ENCODE data around the gene TBCEL. TPM values are rescaled to one million over a fixed set of nuclear protein-coding genes. Genes with fewer than 3 reads are reported as not detected.

TBCEL gene
- total RNA-seq, 6 experiments from 2014 or later: 15.0 to 23.4 (median 18.2) TPM

- Mint-ChIP-seq H3K27ac (no peak overlapping the region), H3K9me3 (no peaks in the 10 kb centered on the region), H3K4me1 (ENCODE audit: low read depth) (peaks cover 17% of the 10 kb centered on the region), H3K36me3 (ENCODE audit: low read depth) (no peaks in the 10 kb centered on the region), H3K27me3 (ENCODE audit: insufficient read depth) (peaks cover 2% of the 10 kb centered on the region; the same call in 1 of the 2 replicates), H3K4me3 (no peak overlapping the region)
- no peak for TF ChIP-seq CTCF (IDR thresholded peaks at IDR 0.05)
- no peak for DNase-seq
Observed at GRCh38 chr11:121035780-121036179, 11.9 kb downstream of the TBCEL start.

- Mint-ChIP-seq H3K4me3 (no peak overlapping the region), H3K27ac (no peak overlapping the region), H3K27me3 (ENCODE audit: insufficient read depth) (peaks cover 2% of the 10 kb centered on the region; the same call in 1 of the 2 replicates), H3K9me3 (no peaks in the 10 kb centered on the region), H3K4me1 (ENCODE audit: low read depth) (peaks cover 17% of the 10 kb centered on the region), H3K36me3 (ENCODE audit: low read depth) (no peaks in the 10 kb centered on the region)
- DNase-seq: no peak
- no peak for TF ChIP-seq CTCF (IDR thresholded peaks at IDR 0.05)
Observed at GRCh38 chr11:121037016-121037415, 13.1 kb downstream of the TBCEL start.

- H3K27ac Mint-ChIP-seq: no peak overlapping the region
- H3K27me3 Mint-ChIP-seq (ENCODE audit: insufficient read depth): peaks cover 2% of the 10 kb centered on the region; the same call in 1 of the 2 replicates
- TF ChIP-seq CTCF (IDR thresholded peaks at IDR 0.05): no peak
- DNase-seq: no peak
- no peaks in the 10 kb centered on the region for H3K36me3 Mint-ChIP-seq (ENCODE audit: low read depth)
- H3K4me3 Mint-ChIP-seq: no peak overlapping the region
- H3K9me3 Mint-ChIP-seq: no peaks in the 10 kb centered on the region
- peaks cover 17% of the 10 kb centered on the region for H3K4me1 Mint-ChIP-seq (ENCODE audit: low read depth)
Observed at GRCh38 chr11:121038648-121039409, 14.9 kb downstream of the TBCEL start.

GRCh38 chr11:121039971-121040613 is 16.2 kb downstream of the TBCEL start:
- DNase-seq: no peak
- H3K4me3 Mint-ChIP-seq: no peak overlapping the region
- TF ChIP-seq CTCF (IDR thresholded peaks at IDR 0.05): no peak
- peaks cover 17% of the 10 kb centered on the region for H3K4me1 Mint-ChIP-seq (ENCODE audit: low read depth)
- no peaks in the 10 kb centered on the region for H3K36me3 Mint-ChIP-seq (ENCODE audit: low read depth)
- H3K9me3 Mint-ChIP-seq: no peaks in the 10 kb centered on the region
- no peak overlapping the region for H3K27ac Mint-ChIP-seq
- H3K27me3 Mint-ChIP-seq (ENCODE audit: insufficient read depth): peaks cover 2% of the 10 kb centered on the region; the same call in 1 of the 2 replicates

- DNase-seq: no peak
Observed at GRCh38 chr11:121040614-121041002, 16.7 kb downstream of the TBCEL start.

More at GRCh38 chr11:121040614-121041002, 16.7 kb downstream of the TBCEL start:
- Mint-ChIP-seq H3K27ac (no peak overlapping the region), H3K36me3 (ENCODE audit: low read depth) (no peaks in the 10 kb centered on the region), H3K4me3 (no peak overlapping the region), H3K27me3 (ENCODE audit: insufficient read depth) (peaks cover 2% of the 10 kb centered on the region; the same call in 1 of the 2 replicates), H3K4me1 (ENCODE audit: low read depth) (peaks cover 17% of the 10 kb centered on the region), H3K9me3 (no peaks in the 10 kb centered on the region)
- TF ChIP-seq CTCF (IDR thresholded peaks at IDR 0.05): no peak
